Ascending aorta (tissue), 2 donors: ENCODE measurements around the gene NLE1. TPM values are rescaled to one million over a fixed set of nuclear protein-coding genes. Genes with fewer than 3 reads are reported as not detected.
"Not testable (repeated sequence)": the region's sequence is repeated elsewhere in the genome, so short reads cannot be mapped to it uniquely, and the experiment has no call there.

Experiments used
- DNase-seq, 2 donors: peaks; one replicate each; pipeline ENCODE4 v3.0.0-alpha.2; 2019; ENCODE audit warnings: low spot score in 2 of 2
- H3K27ac ChIP-seq, 2 donors: fragments of 200-600 bp; sonication (generic); one replicate each; pipeline ENCODE4 v1.5.1; 2016 to 2017; ENCODE audit warnings: mild to moderate bottlenecking in 1 of 2
- H3K27me3 ChIP-seq: fragments of 200-600 bp; sonication (generic); one replicate; pipeline ENCODE4 v1.5.1; 2017
- H3K36me3 ChIP-seq, 2 donors: fragments of 200-600 bp; sonication (generic); one replicate each; pipeline ENCODE4 v1.5.1; 2016
- H3K4me1 ChIP-seq, 2 donors: fragments of 200-600 bp; sonication (generic); one replicate each; pipeline ENCODE4 v1.5.1; 2016 to 2017; ENCODE audit warnings: mild to moderate bottlenecking in 1 of 2
- H3K4me3 ChIP-seq, 2 donors: fragments of 200-600 bp; sonication (generic); one replicate each; pipeline ENCODE4 v1.5.1; 2016 to 2017; ENCODE audit warnings: mild to moderate bottlenecking in 1 of 2
- H3K9me3 ChIP-seq, 2 donors: fragments of 200-600 bp; sonication (generic); one replicate each; pipeline ENCODE4 v1.5.1; 2016
- CTCF ChIP-seq, 3 experiments: fragments of 200-600 bp in 2 of 3; fragments of 450-650 bp in 1 of 3; sonication (generic) in 2 of 3; IDR thresholded peaks; one replicate each; pipeline ENCODE4 v1.5.1; 2016 to 2019; ENCODE audit warnings: antibody characterized with exemption in 3 of 3, mild to moderate bottlenecking in 1 of 3, moderate library complexity in 1 of 3
- intact Hi-C: fragments of 100-400 bp; cut with DNase I; formaldehyde crosslinking; loops from one replicate; pipeline ENCODE4 v1.15.1; 2023
- total RNA-seq: library from RNA; depleted of rRNA; stranded (reverse); fragments of >200 nt; gene quantifications from one replicate; pipeline ENCODE4 v1.1.0, GENCODE V29; 2016

The NLE1 gene
- total RNA-seq, 1 donor from 2014 or later, result 3.8 TPM

- TF ChIP-seq CTCF (IDR thresholded peaks at IDR 0.05), result no peak
- intact Hi-C loops, result no loop called here
- H3K9me3 ChIP-seq, result no peaks in the 10 kb centered on the region
- H3K4me3 ChIP-seq, result no peak overlapping the region
- no peak for DNase-seq
- no peaks in the 10 kb centered on the region for H3K27me3 ChIP-seq
- no peak overlapping the region for H3K27ac ChIP-seq
- H3K36me3 ChIP-seq, result peaks cover 46 to 59% of the 10 kb centered on the region in 2 donors
- H3K4me1 ChIP-seq, result no peaks in the 10 kb centered on the region
Measured at GRCh38 chr17:35101725-35102124, 40.4 kb downstream of the NLE1 start.

GRCh38 chr17:35101036-35101435 lies 41.1 kb downstream of the NLE1 start:
- no peaks in the 10 kb centered on the region for H3K27me3 ChIP-seq
- no peaks in the 10 kb centered on the region for H3K4me1 ChIP-seq
- no peak overlapping the region for H3K4me3 ChIP-seq
- no peaks in the 10 kb centered on the region for H3K9me3 ChIP-seq
- DNase-seq, result no peak
- no peak overlapping the region for H3K27ac ChIP-seq
- intact Hi-C loops, result no loop called here
- no peak for TF ChIP-seq CTCF (IDR thresholded peaks at IDR 0.05)
- H3K36me3 ChIP-seq, result peaks cover 43 to 57% of the 10 kb centered on the region in 2 donors

- H3K36me3 ChIP-seq, result peaks cover 36 to 52% of the 10 kb centered on the region in 2 donors
- no peak for TF ChIP-seq CTCF (IDR thresholded peaks at IDR 0.05)
- no peak overlapping the region for H3K4me3 ChIP-seq
- DNase-seq, result no peak
- H3K27ac ChIP-seq, result no peak overlapping the region
- no peaks in the 10 kb centered on the region for H3K27me3 ChIP-seq
- no peaks in the 10 kb centered on the region for H3K9me3 ChIP-seq
- no peaks in the 10 kb centered on the region for H3K4me1 ChIP-seq
- intact Hi-C loops, result no loop called here
Measured at GRCh38 chr17:35099908-35100307, 42.2 kb downstream of the NLE1 start.

DNA sequence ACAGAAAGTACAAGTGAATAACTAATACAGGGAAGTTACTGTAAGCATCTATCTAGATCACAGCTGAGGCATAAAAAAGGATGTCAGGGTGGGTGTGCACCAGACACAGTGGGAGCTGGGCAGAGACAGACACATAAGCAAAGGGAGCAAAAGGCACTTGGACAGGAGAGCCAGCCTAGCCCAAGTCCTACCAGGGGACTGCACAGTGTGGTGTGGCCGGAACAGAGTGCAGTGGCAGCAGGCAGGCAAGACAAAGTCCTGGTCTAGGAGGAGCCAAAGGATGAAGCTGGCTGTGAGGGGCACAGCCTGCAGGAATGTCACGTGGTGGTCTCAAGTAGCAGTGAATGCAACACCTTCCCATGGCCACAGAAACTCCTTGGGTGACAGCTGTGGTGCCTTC lies 44.3 kb downstream of the NLE1 start:
- Histone ChIP-seq H3K27me3 (no peaks in the 10 kb centered on the region), H3K9me3 (no peaks in the 10 kb centered on the region), H3K27ac (no peak overlapping the region), H3K36me3 (peaks cover 31 to 45% of the 10 kb centered on the region in 2 donors), H3K4me1 (no peaks in the 10 kb centered on the region), H3K4me3 (no peak overlapping the region)
- TF ChIP-seq CTCF (IDR thresholded peaks at IDR 0.05), result no peak
- intact Hi-C loops, result no loop called here
- DNase-seq, result peak in 1 of 2 donors; percentile 25

GRCh38 chr17:35095741-35096140 lies 46.4 kb downstream of the NLE1 start:
- no peaks in the 10 kb centered on the region for H3K9me3 ChIP-seq
- no peaks in the 10 kb centered on the region for H3K4me1 ChIP-seq
- no peak for DNase-seq
- no peak overlapping the region for H3K27ac ChIP-seq
- no peaks in the 10 kb centered on the region for H3K27me3 ChIP-seq
- H3K36me3 ChIP-seq, result peaks cover 18 to 30% of the 10 kb centered on the region in 2 donors
- H3K4me3 ChIP-seq, result no peak overlapping the region
- no peak for TF ChIP-seq CTCF (IDR thresholded peaks at IDR 0.05)
- intact Hi-C loops, result no loop called here

DNA sequence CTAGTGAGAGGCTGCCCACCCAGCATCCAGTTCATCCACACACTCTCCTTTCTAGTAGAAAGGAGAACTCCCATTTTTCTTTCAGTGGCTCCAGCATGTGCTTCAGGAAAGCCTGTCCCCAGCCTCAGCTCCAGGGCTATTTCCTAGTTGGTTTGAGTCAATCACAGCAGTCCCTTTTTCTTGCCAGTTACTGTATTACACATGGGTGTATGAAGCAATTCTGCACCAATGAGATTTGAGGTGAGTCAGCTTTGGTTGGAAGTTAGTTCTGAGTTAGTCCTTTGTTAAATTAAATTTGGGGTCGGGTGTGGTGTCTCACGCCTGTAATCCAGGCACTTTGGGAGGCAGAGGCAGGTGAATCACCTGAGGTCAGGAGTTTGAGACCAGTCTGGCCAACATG lies 47.2 kb downstream of the NLE1 start:
- intact Hi-C loops, result no loop called here
- H3K36me3 ChIP-seq, result peaks cover 10 to 23% of the 10 kb centered on the region in 2 donors
- H3K4me1 ChIP-seq, result no peaks in the 10 kb centered on the region
- H3K9me3 ChIP-seq, result no peaks in the 10 kb centered on the region
- H3K4me3 ChIP-seq, result no peak overlapping the region
- no peak overlapping the region for H3K27ac ChIP-seq
- H3K27me3 ChIP-seq, result no peaks in the 10 kb centered on the region
- peak in 1 of 2 donors; percentile 53 for DNase-seq
- TF ChIP-seq CTCF (IDR thresholded peaks at IDR 0.05), result no peak

GRCh38 chr17:35090707-35091106 lies 51.4 kb downstream of the NLE1 start:
- H3K27me3 ChIP-seq, DNase-seq, intact Hi-C loops: not testable (repeated sequence)

More at GRCh38 chr17:35090707-35091106, 51.4 kb downstream of the NLE1 start:
- not testable (repeated sequence) for H3K27ac ChIP-seq, H3K9me3 ChIP-seq, H3K36me3 ChIP-seq, H3K4me3 ChIP-seq
- H3K4me1 ChIP-seq, result peaks cover 2 to 11% of the 10 kb centered on the region in 2 donors
